Right atrium auricular region (tissue), 2 donors: Measurements from ENCODE around the gene SARS2. TPM values are rescaled to one million over a fixed set of nuclear protein-coding genes. Genes with fewer than 3 reads are reported as not detected.

Experiments used
- DNase-seq: peaks from one replicate; pipeline ENCODE4 v3.0.0-alpha.2; 2019; ENCODE audit warnings: low spot score
- H3K27ac ChIP-seq, 2 donors: fragments of 200-600 bp; sonication (generic); 1 replicate in 1 of 2; 2 replicates in 1 of 2; pipeline ENCODE4 v1.5.1; 2016 to 2019
- H3K27me3 ChIP-seq, 2 donors: fragments of 200-600 bp; sonication (generic); one replicate each; pipeline versions ENCODE4 v1.5.1 to v1.6.0; 2017 to 2019
- H3K36me3 ChIP-seq: fragments of 200-600 bp; sonication (generic); one replicate; pipeline ENCODE4 v1.5.1; 2016
- H3K4me1 ChIP-seq, 2 donors: fragments of 200-600 bp; sonication (generic); one replicate each; pipeline versions ENCODE4 v1.5.1 to v1.6.0; 2017 to 2019
- H3K4me3 ChIP-seq, 2 donors: fragments of 200-600 bp; sonication (generic); 1 replicate in 1 of 2; 2 replicates in 1 of 2; pipeline ENCODE4 v1.5.1; 2017 to 2019; ENCODE audit warnings: mild to moderate bottlenecking in 1 of 2, moderate library complexity in 1 of 2
- H3K9me3 ChIP-seq, 2 donors: fragments of 200-600 bp; sonication (generic); one replicate each; pipeline ENCODE4 v1.5.1; 2019
- total RNA-seq, 2 donors: library from RNA; depleted of rRNA; stranded (reverse); fragments of >200 nt; gene quantifications; one replicate each; pipeline ENCODE4 v1.1.0, GENCODE V29; 2016
- TF ChIP-seq, protein P1 (sequence below), 2 donors: fragments of 200-600 bp; sonication (generic); IDR thresholded peaks; one replicate each; pipeline ENCODE4 v1.5.1; 2019; ENCODE audit warnings: antibody characterized with exemption in 2 of 2

Gene SARS2
- total RNA-seq, 2 donors from 2014 or later = 13.7 to 24.3 TPM

GRCh38 chr19:38908911-38909310 lies 21.7 kb downstream of the SARS2 start:
- Histone ChIP-seq H3K27ac (no peak overlapping the region), H3K36me3 (peaks cover 31% of the 10 kb centered on the region), H3K9me3 (no peaks in the 10 kb centered on the region), H3K4me1 (peaks cover 0 to 4% of the 10 kb centered on the region in 2 donors), H3K27me3 (no peaks in the 10 kb centered on the region), H3K4me3 (no peak overlapping the region)
- TF ChIP-seq, protein P1, sequence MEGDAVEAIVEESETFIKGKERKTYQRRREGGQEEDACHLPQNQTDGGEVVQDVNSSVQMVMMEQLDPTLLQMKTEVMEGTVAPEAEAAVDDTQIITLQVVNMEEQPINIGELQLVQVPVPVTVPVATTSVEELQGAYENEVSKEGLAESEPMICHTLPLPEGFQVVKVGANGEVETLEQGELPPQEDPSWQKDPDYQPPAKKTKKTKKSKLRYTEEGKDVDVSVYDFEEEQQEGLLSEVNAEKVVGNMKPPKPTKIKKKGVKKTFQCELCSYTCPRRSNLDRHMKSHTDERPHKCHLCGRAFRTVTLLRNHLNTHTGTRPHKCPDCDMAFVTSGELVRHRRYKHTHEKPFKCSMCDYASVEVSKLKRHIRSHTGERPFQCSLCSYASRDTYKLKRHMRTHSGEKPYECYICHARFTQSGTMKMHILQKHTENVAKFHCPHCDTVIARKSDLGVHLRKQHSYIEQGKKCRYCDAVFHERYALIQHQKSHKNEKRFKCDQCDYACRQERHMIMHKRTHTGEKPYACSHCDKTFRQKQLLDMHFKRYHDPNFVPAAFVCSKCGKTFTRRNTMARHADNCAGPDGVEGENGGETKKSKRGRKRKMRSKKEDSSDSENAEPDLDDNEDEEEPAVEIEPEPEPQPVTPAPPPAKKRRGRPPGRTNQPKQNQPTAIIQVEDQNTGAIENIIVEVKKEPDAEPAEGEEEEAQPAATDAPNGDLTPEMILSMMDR (IDR thresholded peaks at IDR 0.05) = no peak
- DNase-seq = no peak

DNA sequence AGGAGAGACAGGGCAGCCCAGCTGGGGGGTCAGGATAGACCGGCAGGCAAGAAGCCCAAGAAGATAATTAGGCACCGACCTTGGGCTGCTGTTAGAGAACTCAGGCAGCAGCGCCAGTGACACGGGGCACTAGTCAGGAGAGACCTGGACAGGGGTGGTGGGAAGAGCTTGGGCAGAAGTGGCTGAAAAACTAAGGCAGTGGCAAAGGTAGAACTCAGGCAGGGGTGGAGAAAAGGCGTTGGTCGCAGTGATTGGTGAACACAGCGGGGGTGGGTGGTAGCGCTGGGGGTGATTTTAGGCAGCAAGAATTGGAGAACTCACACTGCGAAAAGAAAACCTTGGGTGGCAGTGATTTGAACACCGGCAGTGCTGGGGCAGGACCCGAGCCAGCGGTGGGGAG lies 22.9 kb downstream of the SARS2 start:
- H3K4me1 ChIP-seq = peaks cover 0 to 4% of the 10 kb centered on the region in 2 donors

DNA sequence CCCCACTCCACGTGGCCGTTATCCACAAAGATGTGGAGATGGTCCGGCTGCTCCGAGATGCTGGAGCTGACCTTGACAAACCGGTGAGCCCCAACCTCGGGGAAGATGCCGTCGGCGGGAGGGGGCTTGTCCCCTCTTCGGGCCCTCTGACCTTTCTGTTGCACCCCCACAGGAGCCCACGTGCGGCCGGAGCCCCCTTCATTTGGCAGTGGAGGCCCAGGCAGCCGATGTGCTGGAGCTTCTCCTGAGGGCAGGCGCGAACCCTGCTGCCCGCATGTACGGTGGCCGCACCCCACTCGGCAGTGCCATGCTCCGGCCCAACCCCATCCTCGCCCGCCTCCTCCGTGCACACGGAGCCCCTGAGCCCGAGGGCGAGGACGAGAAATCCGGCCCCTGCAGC lies 23.3 kb downstream of the SARS2 start:
- Histone ChIP-seq H3K27ac (no peak overlapping the region), H3K27me3 (no peaks in the 10 kb centered on the region), H3K4me1 (peaks cover 0 to 4% of the 10 kb centered on the region in 2 donors), H3K9me3 (no peaks in the 10 kb centered on the region), H3K4me3 (no peak overlapping the region), H3K36me3 (peaks cover 31% of the 10 kb centered on the region)
- no peak for DNase-seq
- TF ChIP-seq, protein P1 (IDR thresholded peaks at IDR 0.05) = no peak

More for the DNA sequence above, 22.9 kb downstream of the SARS2 start:
- Histone ChIP-seq H3K27me3 (no peaks in the 10 kb centered on the region), H3K36me3 (peaks cover 31% of the 10 kb centered on the region), H3K9me3 (no peaks in the 10 kb centered on the region), H3K4me3 (no peak overlapping the region), H3K27ac (no peak overlapping the region)
- TF ChIP-seq, protein P1 (IDR thresholded peaks at IDR 0.05) = no peak
- no peak for DNase-seq

- H3K36me3 ChIP-seq = peaks cover 31% of the 10 kb centered on the region
Measured at GRCh38 chr19:38905620-38906019, 24.9 kb downstream of the SARS2 start.

DNA sequence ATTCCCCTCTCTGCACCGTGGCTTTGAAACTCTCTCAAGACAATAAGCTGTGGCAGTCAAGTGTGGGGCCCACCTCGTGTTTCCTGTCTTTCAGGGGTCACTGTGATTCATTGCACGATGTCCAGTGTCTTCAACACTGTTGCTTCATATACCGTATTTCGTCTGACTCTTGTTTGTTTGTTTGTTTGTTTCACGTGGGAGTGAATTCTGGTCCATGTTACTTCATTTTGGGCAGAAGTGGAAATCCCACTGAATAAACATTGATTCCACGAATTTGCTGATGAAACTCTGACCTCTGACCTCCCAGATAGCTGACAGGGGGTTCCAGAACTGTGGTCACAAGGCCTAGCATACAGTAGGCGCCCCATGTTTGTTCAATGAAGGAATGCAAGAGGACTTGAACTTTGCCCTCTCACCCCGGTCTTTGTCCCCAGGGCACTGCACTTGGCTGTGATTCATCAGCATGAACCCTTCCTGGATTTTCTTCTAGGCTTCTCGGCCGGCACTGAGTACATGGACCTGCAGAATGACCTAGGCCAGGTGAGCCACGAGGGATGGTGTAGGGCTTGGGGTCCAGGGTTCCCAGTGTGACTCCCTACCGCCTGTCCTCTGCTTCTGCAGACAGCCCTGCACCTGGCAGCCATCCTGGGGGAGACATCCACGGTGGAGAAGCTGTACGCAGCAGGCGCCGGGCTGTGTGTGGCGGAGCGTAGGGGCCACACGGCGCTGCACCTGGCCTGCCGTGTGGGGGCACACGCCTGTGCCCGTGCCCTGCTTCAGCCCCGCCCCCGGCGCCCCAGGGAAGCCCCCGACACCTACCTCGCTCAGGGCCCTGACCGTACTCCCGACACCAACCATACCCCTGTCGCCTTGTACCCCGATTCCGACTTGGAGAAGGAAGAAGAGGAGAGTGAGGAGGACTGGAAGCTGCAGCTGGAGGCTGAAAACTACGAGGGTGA lies 25.7 kb downstream of the SARS2 start:
- Histone ChIP-seq H3K36me3 (peaks cover 31% of the 10 kb centered on the region), H3K9me3 (no peaks in the 10 kb centered on the region)
- TF ChIP-seq, protein P1 (IDR thresholded peaks at IDR 0.05) = no peak

More at GRCh38 chr19:38905620-38906019, 24.9 kb downstream of the SARS2 start:
- Histone ChIP-seq H3K27ac (no peak overlapping the region), H3K4me1 (peaks cover 0 to 5% of the 10 kb centered on the region in 2 donors), H3K9me3 (no peaks in the 10 kb centered on the region), H3K4me3 (no peak overlapping the region), H3K27me3 (no peaks in the 10 kb centered on the region)
- TF ChIP-seq, protein P1 (IDR thresholded peaks at IDR 0.05) = no peak
- DNase-seq = no peak

More for the DNA sequence above, 25.7 kb downstream of the SARS2 start:
- Histone ChIP-seq H3K27me3 (no peaks in the 10 kb centered on the region), H3K4me3 (no peak overlapping the region), H3K4me1 (peaks cover 0 to 9% of the 10 kb centered on the region in 2 donors), H3K27ac (no peak overlapping the region)
- DNase-seq = no peak
